Keratinocyte (primary cell): Measurements from ENCODE around the gene MAB21L1. TPM values are rescaled to one million over a fixed set of nuclear protein-coding genes. Genes with fewer than 3 reads are reported as not detected.

Experiments used
- DNase-seq: peaks from one replicate; pipeline ENCODE4 v3.0.0-alpha.2; 2011; ENCODE audit warnings: low read depth, missing footprints, low spot score
- FAIRE-seq: peaks from 2 replicates; lab custom pipeline; 2011; peaks lifted over from hg19 to GRCh38; lab: Jason Lieb, UNC
- H2AFZ ChIP-seq: 2 replicates; pipeline ENCODE4 v1.6.0; 2012; ENCODE audit warnings: low read length, control low read depth, inconsistent platforms; ENCODE audit not compliant: control insufficient read depth
- H3K27ac ChIP-seq: 2 replicates; pipeline ENCODE4 v1.5.1; 2011; ENCODE audit warnings: low read length; ENCODE audit not compliant: control insufficient read depth, insufficient read depth
- H3K27me3 ChIP-seq: 3 replicates; pipeline ENCODE4 v1.6.0; 2011; ENCODE audit warnings: low read length; ENCODE audit not compliant: control insufficient read depth, insufficient read depth; ENCODE audit errors: extremely low read depth
- H3K36me3 ChIP-seq, 2 experiments: 2 replicates in 1 of 2; 3 replicates in 1 of 2; pipeline ENCODE4 v1.5.1; 2011; ENCODE audit warnings: low read length in 2 of 2, mild to moderate bottlenecking in 1 of 2; ENCODE audit not compliant: control insufficient read depth in 2 of 2, insufficient read depth in 2 of 2; ENCODE audit errors: extremely low read depth in 1 of 2
- H3K4me1 ChIP-seq: 3 replicates; pipeline ENCODE4 v1.5.1; 2011; ENCODE audit warnings: low read length; ENCODE audit not compliant: control insufficient read depth, insufficient read depth; ENCODE audit errors: extremely low read depth
- H3K4me2 ChIP-seq: 3 replicates; pipeline ENCODE4 v1.6.0; 2011; ENCODE audit warnings: low read depth, low read length; ENCODE audit not compliant: control insufficient read depth, insufficient read depth; ENCODE audit errors: extremely low read depth
- H3K4me3 ChIP-seq, 3 experiments: fragments of 200-600 bp in 1 of 3; sonication (generic) in 1 of 3; 2 replicates in 2 of 3; 3 replicates in 1 of 3; pipeline ENCODE4 v1.5.1; 2011 to 2016; ENCODE audit warnings: low read length in 3 of 3, mild to moderate bottlenecking in 3 of 3, control low read depth in 2 of 3, inconsistent platforms in 1 of 3, low read depth in 1 of 3, mixed read lengths in 1 of 3, mixed run types in 1 of 3, moderate library complexity in 1 of 3; ENCODE audit not compliant: control insufficient read depth in 2 of 3, insufficient read depth in 2 of 3; ENCODE audit errors: extremely low read depth in 1 of 3
- H3K79me2 ChIP-seq: 2 replicates; pipeline ENCODE4 v1.6.0; 2012; ENCODE audit warnings: low read length; ENCODE audit not compliant: control insufficient read depth, insufficient read depth
- H3K9ac ChIP-seq: 3 replicates; pipeline ENCODE4 v1.6.0; 2011; ENCODE audit warnings: low read length; ENCODE audit not compliant: control insufficient read depth, insufficient read depth; ENCODE audit errors: extremely low read depth
- H3K9me1 ChIP-seq: 3 replicates; pipeline ENCODE4 v1.6.0; 2011; ENCODE audit warnings: low read length; ENCODE audit not compliant: control insufficient read depth, insufficient read depth; ENCODE audit errors: extremely low read depth
- H3K9me3 ChIP-seq: 2 replicates; pipeline ENCODE4 v1.5.1; 2012; ENCODE audit warnings: low read depth, low read length; ENCODE audit not compliant: control insufficient read depth
- H4K20me1 ChIP-seq: 3 replicates; pipeline ENCODE4 v1.6.0; 2011; ENCODE audit warnings: low read length; ENCODE audit not compliant: control insufficient read depth, insufficient read depth; ENCODE audit errors: extremely low read depth
- CTCF ChIP-seq, 3 experiments: IDR thresholded peaks in 1 of 3; conservative IDR thresholded peaks in 1 of 3; optimal IDR thresholded peaks in 1 of 3; 2 replicates in 2 of 3; 3 replicates in 1 of 3; pipeline versions ENCODE3 to v1.5.1; 2011; ENCODE audit warnings: low read length in 3 of 3, mild to moderate bottlenecking in 3 of 3, moderate library complexity in 2 of 3, control low read depth in 1 of 3, inconsistent platforms in 1 of 3; ENCODE audit not compliant: insufficient read depth in 2 of 3; ENCODE audit errors: extremely low read depth in 1 of 3
- EZH2 ChIP-seq: IDR thresholded peaks from one replicate; pipeline ENCODE4 v1.6.1; 2012; ENCODE audit warnings: inconsistent platforms, mild to moderate bottlenecking, low read length, moderate library complexity
- dilution Hi-C: fragments of 300-500 bp; cut with MboI; formaldehyde crosslinking; loops from one replicate; pipeline ENCODE4 v1.7.0; 2020; ENCODE audit warnings: low sequenced_read_pairs; ENCODE audit not compliant: extremely low pct_ligation_motif_present
- polyA plus RNA-seq, 5 experiments: library from polyadenylated mRNA; depleted of rRNA in 3 of 5; stranded (reverse) in 3 of 5; stranded (forward) in 1 of 5; unstranded in 1 of 5; fragments of >200 nt; gene quantifications; 1 replicate in 1 of 5; 2 replicates in 3 of 5; 3 replicates in 1 of 5; pipeline versions ENCODE4 v1.2.1 to v1.2.3, GENCODE V29; 2011 to 2012; ENCODE audit warnings: missing spikeins in 2 of 5, low read depth in 1 of 5, low replicate concordance in 1 of 5

The MAB21L1 gene
- polyA plus RNA-seq, 1 donor (not counting 4 experiments of a cell fraction or from before 2014, with no cell fraction given) = not detected

GRCh38 chr13:35469806-35470525, 6.5 kb downstream of the MAB21L1 start:
- Histone ChIP-seq H4K20me1 (no peaks in the 10 kb centered on the region), H3K27me3 (peaks cover 33% of the 10 kb centered on the region), H3K4me3 (no peak overlapping the region), H3K79me2 (no peaks in the 10 kb centered on the region), H2AFZ (no peak overlapping the region), H3K9me3 (peaks cover 3% of the 10 kb centered on the region), H3K9ac (no peak overlapping the region), H3K4me2 (no peak overlapping the region), H3K9me1 (no peaks in the 10 kb centered on the region), H3K27ac (no peak overlapping the region), H3K4me1 (no peaks in the 10 kb centered on the region), H3K36me3 (no peaks in the 10 kb centered on the region)
- TF ChIP-seq CTCF (optimal IDR thresholded peaks at IDR 0.05 in 1 of 3, IDR thresholded peaks at IDR 0.05 in 1 of 3, conservative IDR thresholded peaks at IDR 0.05 in 1 of 3; ENCODE audit: extremely low read depth in 1 of 3, insufficient read depth in 2 of 3, low read length in 3 of 3) = no peak
- no peak for TF ChIP-seq EZH2
- dilution Hi-C loops = no loop called here
- DNase-seq = no peak
- FAIRE-seq = no peak

GRCh38 chr13:35468195-35468594, 8.3 kb downstream of the MAB21L1 start:
- dilution Hi-C loops = no loop called here
- DNase-seq = no peak
- Histone ChIP-seq H3K9ac (no peak overlapping the region), H2AFZ (no peak overlapping the region), H3K27ac (no peak overlapping the region), H3K9me3 (peaks cover 3% of the 10 kb centered on the region), H3K4me3 (no peak overlapping the region), H3K36me3 (no peaks in the 10 kb centered on the region), H3K79me2 (no peaks in the 10 kb centered on the region), H3K27me3 (peaks cover 26% of the 10 kb centered on the region), H4K20me1 (no peaks in the 10 kb centered on the region), H3K4me2 (no peak overlapping the region), H3K9me1 (no peaks in the 10 kb centered on the region), H3K4me1 (no peaks in the 10 kb centered on the region)
- no peak for TF ChIP-seq EZH2
- FAIRE-seq = no peak
